Kidney epithelial cell (primary cell): ENCODE data around the gene C11orf68. TPM values are rescaled to one million over a fixed set of nuclear protein-coding genes. Genes with fewer than 3 reads are reported as not detected.
A peak's percentile ranks its signal among the peaks of the same experiment; 100 is the strongest.

Experiments used
- DNase-seq: peaks from one replicate; pipeline ENCODE4 v3.0.0-alpha.2; 2010; ENCODE audit warnings: low read depth
- H3K27me3 ChIP-seq: 2 replicates; pipeline ENCODE4 v1.6.0; 2011; ENCODE audit warnings: low read length; ENCODE audit not compliant: control insufficient read depth, insufficient read depth
- H3K36me3 ChIP-seq: 2 replicates; pipeline ENCODE4 v1.5.1; 2011; ENCODE audit warnings: low read length; ENCODE audit not compliant: control insufficient read depth, insufficient read depth
- H3K4me3 ChIP-seq: 2 replicates; pipeline ENCODE4 v1.5.1; 2011; ENCODE audit warnings: low read depth, mild to moderate bottlenecking, control low read depth, low read length
- CTCF ChIP-seq: IDR thresholded peaks from 2 replicates; pipeline ENCODE4 v1.5.1; 2011; ENCODE audit warnings: mild to moderate bottlenecking, moderate library complexity, low read length, control low read depth, inconsistent platforms; ENCODE audit not compliant: insufficient read depth, poor library complexity, severe bottlenecking
- total RNA-seq: library from RNA; depleted of rRNA; stranded (reverse); fragments of >200 nt; gene quantifications from 2 replicates; pipeline ENCODE4 v1.2.3, GENCODE V29; 2015

Gene C11orf68
- total RNA-seq, 1 donor from 2014 or later: 19.7 TPM

GRCh38 chr11:65898656-65899355 lies 20.1 kb downstream of the C11orf68 start:
- no peaks in the 10 kb centered on the region for H3K27me3 ChIP-seq
- no peak for DNase-seq
- peak overlapping the region; percentile 92 for H3K4me3 ChIP-seq
- H3K36me3 ChIP-seq: no peaks in the 10 kb centered on the region
- no peak for TF ChIP-seq CTCF

GRCh38 chr11:65897020-65897471 lies 21.8 kb downstream of the C11orf68 start:
- H3K4me3 ChIP-seq: no peak overlapping the region
- H3K27me3 ChIP-seq: no peaks in the 10 kb centered on the region
- no peaks in the 10 kb centered on the region for H3K36me3 ChIP-seq
- TF ChIP-seq CTCF: no peak
- DNase-seq: no peak

GRCh38 chr11:65896034-65896999 lies 22.5 kb downstream of the C11orf68 start:
- Histone ChIP-seq H3K36me3 (no peaks in the 10 kb centered on the region), H3K4me3 (no peak overlapping the region), H3K27me3 (no peaks in the 10 kb centered on the region)
- DNase-seq: no peak
- no peak for TF ChIP-seq CTCF

GRCh38 chr11:65895482-65895981 lies 23.3 kb downstream of the C11orf68 start:
- no peak overlapping the region for H3K4me3 ChIP-seq
- DNase-seq: no peak
- H3K36me3 ChIP-seq: no peaks in the 10 kb centered on the region
- TF ChIP-seq CTCF: no peak
- H3K27me3 ChIP-seq: no peaks in the 10 kb centered on the region

- Histone ChIP-seq H3K4me3 (no peak overlapping the region), H3K27me3 (no peaks in the 10 kb centered on the region), H3K36me3 (no peaks in the 10 kb centered on the region)
- no peak for DNase-seq
- no peak for TF ChIP-seq CTCF
Measured at GRCh38 chr11:65894034-65894591, 24.7 kb downstream of the C11orf68 start.
